Mesodermal cell (in vitro differentiated cells): ENCODE measurements around the gene FGD6.
"Not testable (repeated sequence)": the region's sequence is repeated elsewhere in the genome, so short reads cannot be mapped to it uniquely, and the experiment has no call there.

Source experiments
- H3K27ac ChIP-seq: 2 replicates; pipeline ENCODE4 v1.7.0; 2013; ENCODE audit warnings: mild to moderate bottlenecking, low read depth, low read length, moderate library complexity; ENCODE audit not compliant: severe bottlenecking
- H3K36me3 ChIP-seq: 2 replicates; pipeline ENCODE4 v1.7.1; 2013; ENCODE audit warnings: mild to moderate bottlenecking, low read length, moderate library complexity; ENCODE audit not compliant: control insufficient read depth, insufficient read depth
- H3K4me1 ChIP-seq: one replicate; pipeline ENCODE4 v1.7.1; 2013; ENCODE audit warnings: mild to moderate bottlenecking, low read length; ENCODE audit not compliant: insufficient read depth, control insufficient read depth, poor library complexity, severe bottlenecking
- H3K4me3 ChIP-seq: 2 replicates; pipeline ENCODE4 v1.7.0; 2013; ENCODE audit warnings: low read length, control low read depth, mild to moderate bottlenecking; ENCODE audit not compliant: insufficient read depth, poor library complexity, severe bottlenecking; ENCODE audit errors: extremely low read depth
- H3K9me3 ChIP-seq: 2 replicates; pipeline ENCODE4 v1.7.1; 2013; ENCODE audit warnings: mild to moderate bottlenecking, low read length, moderate library complexity; ENCODE audit not compliant: control insufficient read depth
- WGBS, 2 experiments: methylation state at CpG; one replicate each; pipeline ENCODE4 v1.1.5; 2013; ENCODE audit warnings: missing lambda C conversion rate in 2 of 2; ENCODE audit not compliant: insufficient coverage in 2 of 2; 5-methylcytosine and 5-hydroxymethylcytosine counted together

The FGD6 gene

DNA sequence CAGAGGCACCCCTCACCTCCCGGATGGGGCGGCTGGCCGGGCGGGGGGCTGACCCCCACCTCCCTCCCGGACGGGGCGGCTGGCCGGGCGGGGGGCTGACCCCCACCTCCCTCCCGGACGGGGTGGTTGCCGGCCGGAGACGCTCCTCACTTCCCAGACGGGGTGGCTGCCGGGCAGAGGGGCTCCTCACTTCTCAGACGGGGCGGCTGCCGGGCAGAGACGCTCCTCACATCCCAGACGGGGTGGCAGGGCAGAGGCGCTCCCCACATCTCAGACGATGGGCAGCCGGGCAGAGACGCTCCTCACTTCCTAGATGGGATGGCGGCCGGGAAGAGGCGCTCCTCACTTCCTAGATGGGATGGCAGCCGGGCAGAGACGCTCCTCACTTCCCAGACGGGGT lies 18.4 kb upstream of the FGD6 start:
- not testable (repeated sequence) for H3K4me1 ChIP-seq, H3K27ac ChIP-seq, H3K4me3 ChIP-seq, H3K9me3 ChIP-seq
- peaks cover 12% of the 10 kb centered on the region for H3K36me3 ChIP-seq
- 87 to 89% methylated on average over 5 to 12 of the region's 31 CpGs for WGBS, 2 experiments

DNA sequence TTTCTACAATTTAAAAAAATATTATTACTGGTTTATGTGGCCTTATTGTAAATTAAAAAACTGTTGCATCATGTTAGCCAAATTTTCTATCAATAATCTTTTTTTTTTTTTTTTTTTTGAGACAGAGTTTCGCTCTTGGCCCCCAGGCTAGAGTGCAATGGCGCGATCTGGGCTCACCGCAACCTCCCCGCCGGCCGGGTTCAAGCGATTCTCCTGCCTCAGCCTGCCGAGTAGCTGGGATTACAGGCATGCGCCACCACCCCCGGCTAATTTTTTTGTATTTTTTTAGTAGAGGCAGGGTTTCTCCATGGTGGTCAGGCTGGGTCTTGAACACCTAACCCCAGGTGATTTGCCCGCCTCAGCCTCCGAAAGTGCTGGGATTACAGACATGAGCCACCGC lies 16.9 kb upstream of the FGD6 start:
- H3K4me3 ChIP-seq, H3K9me3 ChIP-seq, H3K27ac ChIP-seq, H3K4me1 ChIP-seq: not testable (repeated sequence)
- WGBS, 2 experiments, result 97 to 98% methylated on average over 8 to 10 of the region's 14 CpGs
- H3K36me3 ChIP-seq, result peaks cover 12% of the 10 kb centered on the region

GRCh38 chr12:95231190-95231589 lies 13.9 kb upstream of the FGD6 start:
- peaks cover 12% of the 10 kb centered on the region for H3K36me3 ChIP-seq
- no peak overlapping the region for H3K4me3 ChIP-seq
- no peaks in the 10 kb centered on the region for H3K4me1 ChIP-seq
- WGBS, 2 experiments, result 91 to 93% methylated on average over 1 of the region's 2 CpGs
- H3K9me3 ChIP-seq, result no peaks in the 10 kb centered on the region
- H3K27ac ChIP-seq, result peak overlapping the region; percentile 23

- Histone ChIP-seq H3K4me1 (no peaks in the 10 kb centered on the region), H3K27ac (no peak overlapping the region), H3K36me3 (peaks cover 19% of the 10 kb centered on the region), H3K4me3 (no peak overlapping the region), H3K9me3 (no peaks in the 10 kb centered on the region)
These were observed 13.0 kb upstream of the FGD6 start for GRCh38 chr12:95230313-95230712.

GRCh38 chr12:95229636-95230035 lies 12.4 kb upstream of the FGD6 start:
- H3K27ac ChIP-seq, result no peak overlapping the region

GRCh38 chr12:95228617-95229016 lies 11.3 kb upstream of the FGD6 start:
- H3K9me3 ChIP-seq, result no peaks in the 10 kb centered on the region
- H3K4me3 ChIP-seq, result no peak overlapping the region
- H3K27ac ChIP-seq, result no peak overlapping the region
- 90% methylated on average over 2 of the region's 2 CpGs for WGBS, 2 experiments
- H3K36me3 ChIP-seq, result peaks cover 27% of the 10 kb centered on the region
- no peaks in the 10 kb centered on the region for H3K4me1 ChIP-seq

More at GRCh38 chr12:95229636-95230035, 12.4 kb upstream of the FGD6 start:
- no peaks in the 10 kb centered on the region for H3K4me1 ChIP-seq
- peaks cover 26% of the 10 kb centered on the region for H3K36me3 ChIP-seq
- no peaks in the 10 kb centered on the region for H3K9me3 ChIP-seq
- H3K4me3 ChIP-seq, result no peak overlapping the region
- WGBS, 2 experiments, result 83 to 92% methylated on average over 7 of the region's 7 CpGs

DNA sequence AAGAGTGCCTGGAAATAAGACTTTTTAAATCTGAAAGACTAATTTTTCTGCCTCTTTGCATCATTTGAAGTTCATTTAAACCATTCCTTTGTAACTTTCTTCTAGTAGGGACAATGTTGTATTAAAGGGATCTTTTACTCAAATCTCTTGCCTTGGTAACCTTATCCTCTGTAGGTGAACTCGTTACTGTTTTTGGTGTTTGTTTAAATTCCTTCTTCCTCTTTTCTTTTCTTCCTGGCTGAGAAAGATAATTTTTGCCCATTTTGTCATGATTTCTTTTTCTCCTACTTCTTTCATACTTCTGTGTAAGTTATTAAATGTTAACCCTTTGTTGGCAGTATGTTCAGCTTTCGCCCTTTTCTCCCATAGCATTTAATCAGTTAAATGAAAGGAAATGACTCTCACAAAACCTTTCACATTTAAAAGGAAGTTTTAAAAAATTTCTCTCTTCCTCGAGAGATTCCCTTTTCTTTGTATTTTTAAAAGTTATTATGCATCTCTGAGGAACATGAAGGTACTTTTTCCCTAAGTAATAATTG lies 10.6 kb upstream of the FGD6 start:
- Histone ChIP-seq H3K27ac (no peak overlapping the region), H3K4me1 (no peaks in the 10 kb centered on the region), H3K9me3 (no peaks in the 10 kb centered on the region), H3K4me3 (no peak overlapping the region), H3K36me3 (peaks cover 24% of the 10 kb centered on the region)
- no CpG with 5 or more reads among the region's 3 CpGs for WGBS, 2 experiments

GRCh38 chr12:95225645-95226212 lies 8.5 kb upstream of the FGD6 start:
- Histone ChIP-seq H3K4me1 (no peaks in the 10 kb centered on the region), H3K4me3 (no peak overlapping the region), H3K9me3 (no peaks in the 10 kb centered on the region), H3K36me3 (peaks cover 21% of the 10 kb centered on the region), H3K27ac (no peak overlapping the region)
- 90 to 91% methylated on average over 1 of the region's 1 CpG for WGBS, 2 experiments

GRCh38 chr12:95224202-95225170 lies 7.2 kb upstream of the FGD6 start:
- WGBS, 2 experiments, result 96 to 100% methylated on average over 7 to 8 of the region's 8 CpGs
- H3K27ac ChIP-seq, result no peak overlapping the region
- peaks cover 26% of the 10 kb centered on the region for H3K36me3 ChIP-seq
- H3K4me1 ChIP-seq, result no peaks in the 10 kb centered on the region
- H3K4me3 ChIP-seq, result no peak overlapping the region
- H3K9me3 ChIP-seq, result no peaks in the 10 kb centered on the region

- Histone ChIP-seq H3K27ac (no peak overlapping the region), H3K9me3 (no peaks in the 10 kb centered on the region), H3K4me1 (no peaks in the 10 kb centered on the region), H3K36me3 (peaks cover 22% of the 10 kb centered on the region), H3K4me3 (no peak overlapping the region)
These were observed 3.5 kb upstream of the FGD6 start for GRCh38 chr12:95220726-95221125.

DNA sequence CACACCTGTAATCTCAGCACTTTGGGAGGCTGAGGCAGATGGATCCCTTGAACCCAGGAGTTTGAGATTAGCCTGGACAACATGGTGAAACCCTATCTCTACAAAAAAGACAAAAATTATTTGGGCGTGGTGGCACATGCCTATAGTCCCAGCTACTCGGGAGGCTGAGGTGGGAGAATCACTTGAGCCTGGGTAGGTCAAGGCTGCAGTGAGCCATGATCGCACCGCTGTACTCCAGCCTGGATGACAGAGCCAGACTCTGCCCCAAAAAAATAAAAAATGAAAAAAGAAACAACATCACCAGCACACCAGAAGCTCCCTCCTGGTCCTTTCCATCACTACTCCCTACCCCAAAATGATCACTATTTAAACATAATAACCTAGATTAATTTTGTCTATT lies 2.9 kb upstream of the FGD6 start:
- no peaks in the 10 kb centered on the region for H3K9me3 ChIP-seq
- H3K27ac ChIP-seq, result no peak overlapping the region
- H3K4me3 ChIP-seq, result no peak overlapping the region
- H3K36me3 ChIP-seq, result peaks cover 17% of the 10 kb centered on the region
- WGBS, 2 experiments, result 100% methylated on average over 2 to 3 of the region's 4 CpGs
- no peaks in the 10 kb centered on the region for H3K4me1 ChIP-seq
